ENCODE results near the gene ALG9.

ALG9 gene

GRCh38 chr11:111765984-111766833 lies 105.2 kb downstream of the ALG9 start, which contains the start of gene PPP2R1B:
Gene PPP2R1B (minus strand): TSS chr11:111766389. CDS start chr11:111766361, 28 bp downstream.
- DNase-seq (ENCODE audit: low spot score), result peak; percentile 74

GRCh38 chr11:111765320-111765983 lies 105.9 kb downstream of the ALG9 start:
- DNase-seq (ENCODE audit: low spot score), result peak; percentile 17

- DNase-seq (ENCODE audit: low spot score), result no peak
These were observed 106.8 kb downstream of the ALG9 start for GRCh38 chr11:111764621-111765020.

- DNase-seq (ENCODE audit: low spot score), result peak; percentile 71
These were observed 108.3 kb downstream of the ALG9 start for GRCh38 chr11:111762981-111763643.

- no peak for DNase-seq (ENCODE audit: low spot score)
These were observed 108.9 kb downstream of the ALG9 start for GRCh38 chr11:111762526-111762925.

GRCh38 chr11:111761036-111761435 lies 110.3 kb downstream of the ALG9 start:
- no peak for DNase-seq (ENCODE audit: low spot score)

GRCh38 chr11:111759778-111760407 lies 111.5 kb downstream of the ALG9 start:
- no peak for DNase-seq (ENCODE audit: low spot score)

GRCh38 chr11:111759376-111759775 lies 112.0 kb downstream of the ALG9 start:
- DNase-seq (ENCODE audit: low spot score), result no peak

- no peak for DNase-seq (ENCODE audit: low spot score)
These were observed 115.3 kb downstream of the ALG9 start for GRCh38 chr11:111756097-111756496.

- no peak for DNase-seq (ENCODE audit: low spot score)
These were observed 121.7 kb downstream of the ALG9 start for GRCh38 chr11:111749646-111750045.

GRCh38 chr11:111748035-111748804 lies 123.2 kb downstream of the ALG9 start:
- no peak for DNase-seq (ENCODE audit: low spot score)

- no peak for DNase-seq (ENCODE audit: low spot score)
These were observed 125.5 kb downstream of the ALG9 start for GRCh38 chr11:111745719-111746504.

- peak; percentile 59 for DNase-seq (ENCODE audit: low spot score)
These were observed 127.7 kb downstream of the ALG9 start for GRCh38 chr11:111743700-111744099.

- no peak for DNase-seq (ENCODE audit: low spot score)
These were observed 129.6 kb downstream of the ALG9 start for GRCh38 chr11:111741751-111742150.

GRCh38 chr11:111739299-111739698 lies 132.1 kb downstream of the ALG9 start:
- no peak for DNase-seq (ENCODE audit: low spot score)

- peak; percentile 57 for DNase-seq (ENCODE audit: low spot score)
These were observed 133.8 kb downstream of the ALG9 start for GRCh38 chr11:111737444-111738210.

- DNase-seq (ENCODE audit: low spot score), result peak; percentile 56
These were observed 134.5 kb downstream of the ALG9 start for GRCh38 chr11:111736621-111737443.
